GM15510 (cell line): ENCODE data around the gene STRA8.

Experiments
- POLR2A ChIP-seq: IDR thresholded peaks from 3 replicates; pipeline ENCODE4 v1.6.1; 2011; ENCODE audit warnings: borderline replicate concordance; ENCODE audit not compliant: insufficient read length; ENCODE audit errors: extremely low read depth

Gene STRA8

DNA sequence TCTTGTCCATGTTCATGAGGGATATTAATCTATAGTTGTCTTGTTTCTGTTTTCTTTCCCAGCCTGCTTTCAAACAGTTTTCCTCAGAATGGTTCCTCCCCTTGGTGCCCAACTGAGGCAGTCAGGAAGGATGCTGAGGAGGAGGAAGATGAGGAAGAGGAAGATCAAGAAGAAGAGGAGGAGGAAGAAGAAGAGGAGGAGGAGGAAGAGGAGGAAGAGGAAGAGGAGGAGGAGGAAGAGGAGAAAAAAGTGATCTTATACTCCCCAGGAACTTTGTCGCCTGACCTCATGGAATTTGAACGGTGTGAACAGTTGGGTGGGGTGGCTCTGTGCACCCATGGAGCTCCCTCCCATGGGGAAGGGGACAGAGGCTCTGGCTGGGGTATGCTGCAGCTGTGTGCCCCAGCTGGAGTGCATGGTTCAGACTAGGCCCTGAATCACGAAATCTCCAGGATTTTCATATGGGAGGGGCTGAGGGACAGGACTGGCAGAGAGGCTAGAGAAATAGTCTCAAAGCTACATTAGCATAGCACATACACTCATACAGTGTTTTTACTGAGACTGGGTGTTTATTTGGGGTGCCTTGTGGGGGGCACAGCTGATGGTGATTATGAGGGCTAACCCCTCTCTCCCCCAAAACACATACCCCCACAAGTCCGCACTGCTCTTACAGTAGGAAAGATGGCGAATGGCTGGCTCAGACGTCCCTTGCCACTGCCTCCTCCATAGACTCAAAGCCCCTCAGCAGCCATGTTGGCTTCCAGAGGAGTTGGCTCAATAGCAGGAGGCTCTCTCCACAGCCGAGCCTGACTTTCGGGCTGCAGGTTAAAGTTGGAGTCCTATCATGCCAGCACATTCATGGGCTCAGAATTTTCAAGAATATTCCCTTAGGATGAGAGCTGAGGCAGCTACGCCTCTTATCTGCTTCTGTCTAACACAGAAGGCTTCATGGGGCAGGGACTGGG is 11.9 kb downstream of the STRA8 start:
- TF ChIP-seq POLR2A = no peak

- TF ChIP-seq POLR2A = no peak
Measured at GRCh38 chr7:135246191-135246825, 12.7 kb downstream of the STRA8 start.

- no peak for TF ChIP-seq POLR2A
Measured at GRCh38 chr7:135247746-135248471, 14.3 kb downstream of the STRA8 start.

GRCh38 chr7:135248546-135248945 is 14.9 kb downstream of the STRA8 start:
- TF ChIP-seq POLR2A = no peak

GRCh38 chr7:135251496-135252391 is 18.1 kb downstream of the STRA8 start:
- no peak for TF ChIP-seq POLR2A

GRCh38 chr7:135253851-135254771 is 20.5 kb downstream of the STRA8 start:
- no peak for TF ChIP-seq POLR2A

- no peak for TF ChIP-seq POLR2A
Measured at GRCh38 chr7:135257790-135258189, 24.2 kb downstream of the STRA8 start.

DNA sequence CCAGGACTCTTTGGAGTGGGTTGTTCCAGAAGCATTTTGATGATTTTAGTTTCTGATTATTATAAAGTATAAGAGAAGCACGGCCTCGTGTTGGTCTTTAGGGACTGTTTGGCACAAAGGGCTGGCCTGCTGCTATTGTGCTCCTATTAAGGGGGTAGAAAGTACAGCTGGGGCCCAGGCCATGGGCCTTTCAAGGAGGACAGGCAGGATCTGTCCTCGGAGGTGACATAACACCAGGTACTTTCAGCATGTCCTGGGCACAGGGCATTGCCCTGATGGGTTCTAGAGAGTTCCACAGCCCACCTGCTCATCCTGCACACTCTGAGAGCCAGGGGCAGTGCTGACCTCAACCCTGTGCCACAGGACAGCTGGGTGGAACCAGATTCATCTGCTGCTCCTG is 24.9 kb downstream of the STRA8 start:
- TF ChIP-seq POLR2A = no peak

GRCh38 chr7:135259702-135260101 is 26.1 kb downstream of the STRA8 start:
- TF ChIP-seq POLR2A = no peak

DNA sequence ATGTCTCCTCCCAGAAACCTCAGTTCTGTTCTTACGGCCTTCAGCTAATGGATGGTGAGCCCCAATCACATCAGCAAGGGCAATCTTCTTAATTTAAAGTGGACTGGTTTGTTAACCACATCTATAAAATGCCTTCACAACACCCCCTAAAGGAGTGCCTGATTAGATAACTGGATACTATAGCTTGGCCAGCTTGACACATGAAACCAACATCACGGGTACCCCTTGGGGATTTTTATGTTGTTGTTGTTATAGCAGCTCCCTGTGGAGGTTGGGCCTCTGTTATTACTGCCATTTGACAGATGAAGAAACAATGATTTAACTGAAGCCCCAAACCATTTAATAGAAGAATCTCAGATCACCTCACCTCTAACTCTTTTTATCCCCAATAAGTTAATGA is 26.8 kb downstream of the STRA8 start:
- no peak for TF ChIP-seq POLR2A

DNA sequence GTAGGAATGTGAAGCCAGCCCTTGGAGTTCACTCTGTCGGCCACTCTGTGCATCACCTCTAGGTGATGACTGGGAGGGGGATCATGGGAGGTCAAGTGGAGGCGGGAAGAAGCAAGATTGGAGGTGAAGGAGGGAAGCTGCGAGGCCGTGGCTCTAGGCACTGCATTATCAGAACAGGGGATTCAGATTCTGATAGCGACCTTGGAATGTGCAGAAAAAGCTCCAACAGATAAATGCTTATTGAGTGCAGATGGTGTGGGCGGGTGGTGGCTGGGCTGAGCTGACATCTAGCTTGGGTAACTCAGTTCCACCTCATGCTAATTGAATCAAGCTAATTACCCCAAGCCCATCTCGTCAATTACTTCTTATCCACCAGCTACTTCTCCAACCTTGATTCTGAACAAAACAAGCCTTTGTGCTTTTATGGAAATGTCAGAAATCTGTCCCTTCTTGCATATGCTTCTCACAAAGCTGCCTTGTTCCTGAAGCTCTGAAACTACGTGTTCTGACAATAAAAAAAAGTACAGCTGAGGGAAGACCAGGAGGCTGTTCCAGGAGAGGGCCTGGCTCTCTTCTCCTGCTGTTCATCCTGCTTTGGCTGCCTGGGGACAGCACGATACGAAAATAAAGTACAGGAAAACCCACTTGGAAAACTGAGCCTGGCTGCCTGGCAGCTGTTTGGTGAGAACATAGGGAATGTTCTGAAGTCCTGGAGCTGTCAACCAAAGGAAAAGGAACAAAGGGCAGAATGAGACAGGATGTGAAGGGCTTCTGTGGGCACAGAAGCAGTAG is 27.5 kb downstream of the STRA8 start:
- TF ChIP-seq POLR2A = no peak

- no peak for TF ChIP-seq POLR2A
Measured at GRCh38 chr7:135262623-135263320, 29.1 kb downstream of the STRA8 start.
